Activated CD8-positive, alpha-beta memory T cell treated with anti-CD3 and anti-CD28 coated beads for 36 hours (primary cell): ENCODE measurements around the gene MAN2C1. TPM values are rescaled to one million over a fixed set of nuclear protein-coding genes. Genes with fewer than 3 reads are reported as not detected.
"Not testable (repeated sequence)": the region's sequence is repeated elsewhere in the genome, so short reads cannot be mapped to it uniquely, and the experiment has no call there.

ENCODE experiments used
- CTCF ChIA-PET: fragments of 350-600 bp; sonication (Branson Sonifier 250); formaldehyde crosslinking; loops from one replicate; lab custom pipeline; 2021; ENCODE audit warnings: antibody characterized with exemption; lab: Charles Lee
- POLR2A ChIA-PET: fragments of 350-600 bp; sonication (Branson Sonifier 250); formaldehyde crosslinking; loops from one replicate; lab custom pipeline; 2021; ENCODE audit warnings: antibody characterized with exemption; lab: Charles Lee
- total RNA-seq, 2 experiments: library from RNA; stranded (reverse); gene quantifications; one replicate each; pipeline ENCODE4 v1.2.3, GENCODE V29; 2021

MAN2C1 gene
- total RNA-seq: 100 to 1,000 TPM; 139 to 142 TPM

GRCh38 chr15:75367913-75368688 lies at the start of gene MAN2C1:
MAN2C1 (minus strand) TSS chr15:75368607; CDS start chr15:75368583, 24 bp downstream.
- ChIA-PET POLR2A (interaction anchor here (0.5 to 3.0 kb wide), 9 partner anchors 15 to 391 kb away, joined by 3 to 79 read pairs (median 4); partner anchors contain the start of genes COMMD4, IMP3, SIN3A and SNUPN), CTCF (interaction anchor here (0.6 to 3.8 kb wide), 19 partner anchors 14 to 279 kb away, joined by 3 to 24 read pairs (median 5); partner anchors contain the start of genes COMMD4, IMP3, SIN3A and SNX33)

- CTCF ChIA-PET: interaction anchor here (0.7 kb wide), 1 partner anchor 11 kb away, joined by 3 read pairs; no protein-coding TSS in a partner anchor
- POLR2A ChIA-PET: interaction anchor here (0.7 kb wide), 1 partner anchor 1031 kb away, joined by 3 read pairs; no protein-coding TSS in a partner anchor
Measured at GRCh38 chr15:75416584-75416983, 48.2 kb upstream of the MAN2C1 start.

DNA sequence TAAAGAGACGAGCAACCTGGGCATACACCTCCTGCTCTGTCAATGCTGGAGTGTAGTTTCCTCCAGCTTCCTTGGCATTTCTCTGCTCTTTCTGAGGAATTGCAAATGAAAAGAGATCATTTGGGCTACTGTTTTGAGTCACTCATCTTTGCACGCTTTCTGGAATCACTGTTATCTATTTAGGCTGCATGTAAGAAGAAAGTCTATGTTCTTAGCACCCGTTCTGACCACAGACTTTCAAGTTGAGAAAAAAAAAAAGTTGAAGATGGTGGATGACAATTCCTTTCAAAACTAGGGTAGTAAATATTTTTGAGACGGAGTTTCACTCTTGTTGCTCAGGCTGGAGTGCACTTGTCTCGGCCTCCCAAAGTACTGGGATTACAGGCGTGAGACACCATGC lies 41.8 kb upstream of the MAN2C1 start:
- CTCF ChIA-PET: interaction anchor here (2.1 kb wide), 1 partner anchor 42 kb away, joined by 7 read pairs; the partner anchor contains the start of gene MAN2C1
- POLR2A ChIA-PET: interaction anchor here (0.7 kb wide), 1 partner anchor 45 kb away, joined by 3 read pairs; no protein-coding TSS in a partner anchor

DNA sequence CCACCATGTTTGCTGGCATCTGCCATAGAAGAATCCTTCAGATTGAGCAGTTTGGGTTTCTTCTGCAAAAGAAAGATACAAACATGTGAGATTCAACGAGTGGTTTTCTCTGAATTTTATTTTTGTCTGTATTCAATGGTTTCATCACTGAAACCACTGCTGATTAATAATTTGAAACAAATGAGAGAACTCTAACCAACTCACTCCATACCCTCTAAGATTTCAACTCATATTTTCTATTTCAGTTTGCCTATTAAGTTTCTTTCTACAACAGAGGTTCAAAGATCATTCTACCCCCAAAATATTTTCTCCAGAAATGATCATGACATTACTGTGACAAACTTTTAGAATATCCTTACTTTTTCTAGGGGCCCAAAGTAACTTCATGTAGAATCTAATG lies 38.7 kb upstream of the MAN2C1 start:
- ChIA-PET CTCF (no interaction called here), POLR2A (no interaction called here)

GRCh38 chr15:75403892-75404291 lies 35.5 kb upstream of the MAN2C1 start:
- POLR2A ChIA-PET: interaction anchor here (0.5 to 0.6 kb wide), 2 partner anchors 42 to 244 kb away, joined by 3 to 4 read pairs; partner anchors contain the start of gene SNX33
- CTCF ChIA-PET: no interaction called here

DNA sequence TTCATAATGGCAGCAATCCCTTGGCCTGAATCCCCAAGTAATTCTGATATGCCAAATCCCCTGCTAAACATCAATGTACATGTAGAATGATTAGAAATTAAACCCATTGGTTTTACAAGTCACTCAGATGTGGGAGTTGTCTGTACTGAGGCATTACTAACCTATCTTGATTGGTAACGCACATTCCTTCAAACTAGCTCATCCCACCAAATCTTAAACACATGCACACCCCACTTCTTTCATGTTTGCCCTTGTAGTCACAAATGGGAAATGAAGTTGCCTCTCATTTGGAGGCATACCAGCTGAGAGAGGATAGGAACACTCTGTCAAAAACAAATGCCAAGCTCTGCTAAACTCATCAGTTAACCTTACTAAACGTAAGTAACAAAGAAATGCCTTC lies 29.1 kb upstream of the MAN2C1 start:
- ChIA-PET CTCF (no interaction called here), POLR2A (no interaction called here)

DNA sequence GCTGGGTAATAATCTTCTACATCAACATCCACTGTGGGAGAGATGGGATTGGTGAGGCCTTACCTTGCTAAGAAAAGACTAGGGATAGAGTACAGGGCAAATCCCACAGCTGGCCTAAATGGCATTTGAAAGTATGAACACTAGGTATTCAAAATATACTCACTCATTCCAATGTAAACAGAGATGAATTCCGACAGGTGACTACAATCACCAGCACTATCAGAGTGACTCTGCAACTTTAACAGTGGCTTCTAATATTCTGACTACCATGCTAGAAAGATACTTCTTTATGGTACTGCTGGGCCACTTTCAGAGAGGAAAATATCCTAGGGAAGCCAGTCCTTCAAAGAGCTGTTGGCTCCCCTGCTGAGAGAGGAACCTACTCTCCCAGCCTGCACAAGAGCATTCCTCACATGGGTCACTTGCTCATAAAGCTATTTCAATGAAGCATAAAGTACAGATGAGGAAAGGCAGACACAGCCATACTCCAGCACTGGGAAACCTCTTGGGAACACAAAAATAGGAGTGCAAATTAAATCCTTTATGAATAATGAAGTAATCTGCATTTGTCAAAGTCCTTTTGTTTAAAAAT lies 21.5 kb upstream of the MAN2C1 start:
- ChIA-PET POLR2A (interaction anchor here (0.5 kb wide), 1 partner anchor 62 kb away, joined by 3 read pairs; the partner anchor contains the start of gene SIN3A), CTCF (no interaction called here)

DNA sequence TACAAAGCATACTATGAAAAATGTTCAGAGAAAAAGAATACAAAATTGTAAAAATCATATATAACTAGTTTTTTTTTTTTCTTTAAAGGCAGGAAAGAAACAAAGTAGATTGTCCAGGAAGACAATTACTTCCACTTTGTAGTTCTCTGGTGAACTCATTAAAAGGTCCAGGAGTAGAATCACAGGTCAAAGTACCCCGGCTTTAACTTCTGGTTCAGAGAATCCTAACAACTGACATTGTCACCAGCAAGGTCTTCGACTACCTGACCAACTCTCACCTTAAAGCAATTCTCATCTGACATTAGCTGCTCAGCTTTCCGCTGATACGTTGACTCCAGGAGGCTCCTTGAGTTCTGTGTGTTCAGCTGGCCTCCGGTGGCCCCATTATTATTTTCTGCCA lies 15.6 kb upstream of the MAN2C1 start:
- CTCF ChIA-PET: interaction anchor here (1.2 kb wide), 1 partner anchor 16 kb away, joined by 3 read pairs; no protein-coding TSS in a partner anchor
- POLR2A ChIA-PET: not testable (repeated sequence)

- ChIA-PET POLR2A (no interaction called here), CTCF (interaction anchor here (2.1 kb wide), 1 partner anchor 11 kb away, joined by 4 read pairs; no protein-coding TSS in a partner anchor)
Measured at GRCh38 chr15:75380773-75381172, 12.4 kb upstream of the MAN2C1 start.

DNA sequence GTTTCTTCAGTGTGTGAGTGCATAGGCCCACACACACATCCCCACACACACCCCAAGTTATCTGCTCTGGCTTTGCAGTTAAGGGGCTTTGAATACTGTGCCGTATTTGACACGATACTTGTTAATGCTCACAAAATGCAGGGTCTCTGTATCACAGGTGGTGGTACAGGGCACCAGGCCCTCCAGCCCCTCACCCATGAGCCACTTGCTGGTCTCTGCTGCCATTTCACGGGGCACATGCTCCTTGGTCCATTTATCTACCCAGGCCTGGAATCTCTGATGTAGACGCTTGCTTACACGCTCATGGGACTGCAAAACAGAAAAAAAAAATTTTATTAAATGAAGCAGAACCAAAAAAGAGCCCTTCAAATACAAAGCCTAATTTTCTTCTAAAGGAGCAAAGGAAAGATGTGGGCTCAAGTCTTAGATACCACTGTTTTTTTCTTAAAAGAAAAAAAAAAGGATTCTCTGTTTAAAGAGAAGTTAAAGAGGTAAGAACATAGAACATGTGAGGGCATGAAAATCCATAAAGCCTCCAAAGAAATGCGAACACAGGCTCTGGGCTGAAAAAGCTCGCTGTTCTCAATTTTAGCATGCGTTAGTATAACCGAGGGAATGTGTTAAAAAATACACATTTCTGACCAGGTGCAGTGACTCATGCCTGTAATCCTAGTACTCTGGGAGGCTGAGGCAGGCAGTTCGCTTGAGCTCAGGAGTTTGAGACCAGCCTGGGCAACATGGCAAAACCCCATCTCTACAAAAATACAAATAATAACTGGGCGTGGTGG lies 3.7 kb upstream of the MAN2C1 start:
- ChIA-PET CTCF (no interaction called here), POLR2A (interaction anchor here (0.7 kb wide), 1 partner anchor 827 kb away, joined by 11 read pairs; no protein-coding TSS in a partner anchor)

DNA sequence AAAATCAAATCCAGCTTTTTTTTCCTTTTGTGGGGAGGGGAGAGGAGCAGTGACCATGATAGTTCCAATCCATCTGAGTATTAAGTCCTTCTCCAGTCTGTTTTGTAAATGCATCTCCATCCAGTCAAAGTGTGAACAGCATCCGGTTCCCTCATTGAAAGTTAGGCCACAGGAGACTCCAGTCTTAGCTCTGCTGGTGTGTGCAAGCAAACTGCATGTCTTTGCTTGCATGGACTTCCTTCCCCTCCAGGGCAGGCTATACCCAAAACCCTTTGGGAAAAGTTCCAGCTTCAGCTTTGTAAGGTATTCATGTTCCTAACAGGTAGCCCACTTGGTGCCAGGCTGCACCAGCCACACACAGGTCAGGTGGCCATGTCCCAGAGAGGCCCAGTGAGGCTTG lies 3.1 kb upstream of the MAN2C1 start:
- CTCF ChIA-PET: no interaction called here
- POLR2A ChIA-PET: no interaction called here

DNA sequence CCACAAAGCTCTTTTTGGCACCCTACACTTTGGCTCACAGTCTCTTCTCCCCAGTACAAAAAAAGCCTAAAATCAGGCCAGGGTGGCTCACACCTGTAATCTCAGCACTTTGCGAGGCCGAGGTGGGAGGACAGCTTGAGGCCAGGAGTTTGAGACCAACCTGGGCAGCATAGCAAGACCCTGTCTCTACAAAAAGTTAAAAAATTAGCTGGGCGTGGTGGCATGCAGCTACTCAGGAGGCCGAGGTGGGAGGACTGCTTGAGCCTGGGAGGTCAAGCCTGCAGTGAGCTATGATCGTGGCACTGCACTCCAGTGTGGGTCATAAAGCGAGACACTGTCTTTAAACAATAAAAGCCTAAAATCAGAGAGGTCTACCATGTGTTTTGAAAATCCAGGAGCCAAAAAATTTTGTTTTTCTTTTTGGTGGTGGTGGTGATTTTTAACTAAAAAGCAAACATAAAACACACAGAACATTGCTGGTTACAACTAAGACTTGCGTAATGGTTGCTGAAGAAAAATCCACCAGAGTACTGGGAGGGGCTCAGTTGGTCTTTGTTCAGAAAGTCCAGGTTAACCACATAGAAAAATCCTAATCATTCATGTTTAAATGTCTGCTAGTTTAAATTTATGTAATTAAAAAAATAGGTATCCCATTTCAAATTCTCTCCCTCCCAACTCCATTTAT lies 1.6 kb upstream of the MAN2C1 start:
- POLR2A ChIA-PET: interaction anchor here (0.5 to 0.9 kb wide), 3 partner anchors 35 to 256 kb away, joined by 4 to 7 read pairs (median 4); no protein-coding TSS in a partner anchor
- CTCF ChIA-PET: interaction anchor here (0.7 to 3.8 kb wide), 5 partner anchors 11 to 433 kb away, joined by 3 to 24 read pairs (median 3); no protein-coding TSS in a partner anchor

DNA sequence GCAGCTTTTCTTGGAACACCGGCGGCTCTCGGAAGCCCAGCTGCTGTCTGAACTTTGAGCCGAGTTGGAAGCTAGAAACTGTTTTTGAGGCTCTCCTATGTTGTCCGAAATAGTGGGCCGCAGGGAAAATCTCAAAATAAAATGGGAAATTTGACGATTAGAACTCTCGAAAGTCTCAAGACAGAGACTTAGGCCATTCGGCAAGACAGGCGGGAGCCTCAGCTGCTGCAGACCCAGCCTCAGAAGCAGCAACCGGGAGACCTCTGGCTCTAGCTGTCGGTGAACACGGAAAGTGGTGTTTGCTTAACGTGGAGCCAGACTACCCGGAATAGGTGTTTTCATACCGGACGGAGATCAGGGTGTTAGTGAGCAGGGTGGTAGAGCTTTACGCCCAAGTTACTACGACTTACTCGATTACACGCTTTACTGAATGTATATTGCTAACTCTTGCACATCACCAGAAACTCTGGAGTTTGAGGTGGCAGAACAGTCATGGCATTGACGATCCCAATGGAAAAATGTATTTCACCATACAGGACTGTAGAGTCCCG lies 357 bp upstream of the MAN2C1 start:
- CTCF ChIA-PET: interaction anchor here (1.0 to 3.8 kb wide), 10 partner anchors 15 to 272 kb away, joined by 3 to 24 read pairs (median 6); partner anchors contain the start of gene IMP3
- POLR2A ChIA-PET: interaction anchor here (0.5 to 3.0 kb wide), 5 partner anchors 85 to 279 kb away, joined by 3 to 79 read pairs (median 8); partner anchors contain the start of genes IMP3, SIN3A, SNUPN and SNX33

GRCh38 chr15:75367406-75367912 lies 948 bp downstream of the MAN2C1 start:
- POLR2A ChIA-PET: interaction anchor here (0.8 to 3.0 kb wide), 8 partner anchors 14 to 391 kb away, joined by 3 to 79 read pairs (median 4); partner anchors contain the start of genes COMMD4, IMP3, SIN3A and SNUPN

GRCh38 chr15:75367006-75367405 lies 1.4 kb downstream of the MAN2C1 start:
- POLR2A ChIA-PET: interaction anchor here (1.3 to 3.0 kb wide), 3 partner anchors 14 to 87 kb away, joined by 4 to 79 read pairs (median 4); partner anchors contain the start of gene SIN3A
- CTCF ChIA-PET: interaction anchor here (1.3 to 3.8 kb wide), 6 partner anchors 13 to 280 kb away, joined by 7 to 24 read pairs (median 10); partner anchors contain the start of genes IMP3 and SNX33

More at GRCh38 chr15:75367406-75367912, 948 bp downstream of the MAN2C1 start:
- CTCF ChIA-PET: interaction anchor here (0.6 to 3.8 kb wide), 17 partner anchors 13 to 280 kb away, joined by 3 to 24 read pairs (median 6); partner anchors contain the start of genes COMMD4, IMP3, SIN3A and SNX33

GRCh38 chr15:75366163-75366562 lies 2.2 kb downstream of the MAN2C1 start:
- ChIA-PET POLR2A (interaction anchor here (1.1 kb wide), 1 partner anchor 274 kb away, joined by 3 read pairs; no protein-coding TSS in a partner anchor), CTCF (interaction anchor here (2.3 to 3.8 kb wide), 2 partner anchors 12 to 89 kb away, joined by 11 to 24 read pairs; no protein-coding TSS in a partner anchor)

- POLR2A ChIA-PET: no interaction called here
- CTCF ChIA-PET: no interaction called here
Measured at GRCh38 chr15:75364881-75365280, 3.5 kb downstream of the MAN2C1 start.
